Mesendoderm (in vitro differentiated cells): ENCODE measurements around the gene C10orf90.
A peak's percentile ranks its signal among the peaks of the same experiment; 100 is the strongest.

Source experiments
- DNase-seq: peaks from one replicate; pipeline ENCODE4 v3.0.0; 2013
- H2AK5ac ChIP-seq: 2 replicates; pipeline ENCODE4 v1.6.1; 2013; ENCODE audit warnings: low read length, inconsistent platforms
- H2BK120ac ChIP-seq: 2 replicates; pipeline ENCODE4 v1.6.1; 2013; ENCODE audit warnings: low read depth, mild to moderate bottlenecking, low read length, moderate library complexity, mixed read lengths
- H2BK15ac ChIP-seq: replicated peaks from 2 replicates; pipeline ENCODE4 v1.6.1; 2013; ENCODE audit warnings: low read depth, mild to moderate bottlenecking, moderate library complexity
- H2BK5ac ChIP-seq: 2 replicates; pipeline ENCODE4 v1.6.1; 2013; ENCODE audit warnings: low read length, inconsistent platforms
- H3K18ac ChIP-seq: 2 replicates; pipeline ENCODE4 v1.6.1; 2013; ENCODE audit warnings: mild to moderate bottlenecking, low read length, mixed read lengths
- H3K23ac ChIP-seq: one replicate; pipeline ENCODE4 v1.6.1; 2013; ENCODE audit warnings: low read length
- H3K27ac ChIP-seq: 2 replicates; pipeline ENCODE4 v1.5.1; 2013; ENCODE audit warnings: low read depth, mild to moderate bottlenecking, inconsistent platforms, low read length, moderate library complexity
- H3K27me3 ChIP-seq: 2 replicates; pipeline ENCODE4 v1.6.1; 2013; ENCODE audit warnings: low read length, control low read depth, mild to moderate bottlenecking, inconsistent platforms; ENCODE audit not compliant: insufficient read depth, poor library complexity
- H3K36me3 ChIP-seq: 2 replicates; pipeline ENCODE4 v1.6.1; 2013; ENCODE audit warnings: low read length, inconsistent platforms; ENCODE audit not compliant: control insufficient read depth, insufficient read depth
- H3K4ac ChIP-seq: one replicate; pipeline ENCODE4 v1.6.1; 2013; ENCODE audit warnings: low read depth, mild to moderate bottlenecking, low read length, moderate library complexity
- H3K4me1 ChIP-seq: 2 replicates; pipeline ENCODE4 v1.6.1; 2013; ENCODE audit warnings: low read depth, low read length, inconsistent platforms; ENCODE audit not compliant: control insufficient read depth
- H3K4me2 ChIP-seq: 2 replicates; pipeline ENCODE4 v1.6.1; 2013; ENCODE audit warnings: low read length
- H3K4me3 ChIP-seq: 2 replicates; pipeline ENCODE4 v1.5.1; 2013; ENCODE audit warnings: mild to moderate bottlenecking, low read length
- H3K56ac ChIP-seq: one replicate; pipeline ENCODE4 v1.6.1; 2013; ENCODE audit warnings: low read length
- H3K79me1 ChIP-seq: 2 replicates; pipeline ENCODE4 v1.6.1; 2013; ENCODE audit warnings: low read length, inconsistent platforms
- H3K79me2 ChIP-seq: 2 replicates; pipeline ENCODE4 v1.6.1; 2013; ENCODE audit warnings: mild to moderate bottlenecking, low read length; ENCODE audit not compliant: control insufficient read depth, insufficient read depth
- H3K9ac ChIP-seq: 2 replicates; pipeline ENCODE4 v1.6.1; 2013; ENCODE audit warnings: low read length, inconsistent platforms
- H4K5ac ChIP-seq: one replicate; pipeline ENCODE4 v1.6.1; 2013; ENCODE audit warnings: low read length
- H4K8ac ChIP-seq: one replicate; pipeline ENCODE4 v1.6.1; 2013; ENCODE audit warnings: low read depth, mild to moderate bottlenecking, control low read depth, low read length, moderate library complexity
- WGBS: extraction: QIAGEN DNeasy Blood & Tissue Kit; methylation state at CpG from one replicate; pipeline ENCODE4 v1.1.7; 2013; ENCODE audit warnings: low lambda C conversion rate, missing lambda C conversion rate; ENCODE audit not compliant: insufficient coverage; ENCODE audit errors: extremely low coverage; 5-methylcytosine and 5-hydroxymethylcytosine counted together

C10orf90 gene

GRCh38 chr10:126616737-126617136 lies 53.8 kb downstream of the C10orf90 start:
- no peak overlapping the region for H4K8ac ChIP-seq
- no peak overlapping the region for H3K27ac ChIP-seq
- H3K27me3 ChIP-seq = no peaks in the 10 kb centered on the region
- DNase-seq = no peak
- H3K4ac ChIP-seq = no peak overlapping the region
- no peak overlapping the region for H4K5ac ChIP-seq
- H3K79me1 ChIP-seq = no peaks in the 10 kb centered on the region
- H3K79me2 ChIP-seq = no peaks in the 10 kb centered on the region
- no peak overlapping the region for H3K23ac ChIP-seq
- H3K56ac ChIP-seq = no peak overlapping the region
- H3K4me3 ChIP-seq = no peak overlapping the region
- WGBS = no CpG with 5 or more reads among the region's 3 CpGs
- H2BK15ac ChIP-seq = no peak overlapping the region
- H3K9ac ChIP-seq = no peak overlapping the region
- H3K18ac ChIP-seq = no peak overlapping the region
- no peak overlapping the region for H2BK120ac ChIP-seq
- no peak overlapping the region for H3K4me2 ChIP-seq
- no peak overlapping the region for H2AK5ac ChIP-seq
- no peaks in the 10 kb centered on the region for H3K36me3 ChIP-seq
- H3K4me1 ChIP-seq = no peaks in the 10 kb centered on the region
- no peak overlapping the region for H2BK5ac ChIP-seq

GRCh38 chr10:126611303-126611702 lies 59.2 kb downstream of the C10orf90 start:
- Histone ChIP-seq H3K79me1 (no peaks in the 10 kb centered on the region), H3K56ac (no peak overlapping the region), H4K5ac (no peak overlapping the region), H3K27me3 (no peaks in the 10 kb centered on the region), H2BK120ac (no peak overlapping the region), H3K4me2 (no peak overlapping the region), H2BK5ac (no peak overlapping the region), H2AK5ac (no peak overlapping the region), H3K9ac (no peak overlapping the region), H3K23ac (no peak overlapping the region), H3K4me1 (no peaks in the 10 kb centered on the region), H3K36me3 (no peaks in the 10 kb centered on the region), H3K27ac (no peak overlapping the region), H2BK15ac (no peak overlapping the region), H3K4ac (no peak overlapping the region), H3K4me3 (no peak overlapping the region), H3K79me2 (no peaks in the 10 kb centered on the region), H4K8ac (no peak overlapping the region), H3K18ac (no peak overlapping the region)
- DNase-seq = no peak
- WGBS = no CpG with 5 or more reads among the region's 2 CpGs

GRCh38 chr10:126609566-126609965 lies 60.9 kb downstream of the C10orf90 start:
- Histone ChIP-seq H3K79me1 (no peaks in the 10 kb centered on the region), H3K36me3 (no peaks in the 10 kb centered on the region), H3K4ac (no peak overlapping the region), H3K4me2 (no peak overlapping the region), H3K27me3 (no peaks in the 10 kb centered on the region), H3K9ac (no peak overlapping the region), H3K4me1 (no peaks in the 10 kb centered on the region), H3K4me3 (no peak overlapping the region), H3K56ac (no peak overlapping the region), H3K79me2 (no peaks in the 10 kb centered on the region), H4K5ac (no peak overlapping the region), H3K23ac (no peak overlapping the region), H4K8ac (no peak overlapping the region), H2BK120ac (no peak overlapping the region), H2AK5ac (no peak overlapping the region), H2BK15ac (no peak overlapping the region), H3K18ac (no peak overlapping the region), H2BK5ac (no peak overlapping the region), H3K27ac (no peak overlapping the region)
- no CpG with 5 or more reads among the region's 4 CpGs for WGBS
- no peak for DNase-seq

- H3K79me1 ChIP-seq = no peaks in the 10 kb centered on the region
- H2BK5ac ChIP-seq = no peak overlapping the region
- no peak overlapping the region for H3K4ac ChIP-seq
- no peak overlapping the region for H2BK15ac ChIP-seq
- H3K4me2 ChIP-seq = no peak overlapping the region
- H3K4me1 ChIP-seq = no peaks in the 10 kb centered on the region
- WGBS = no CpG with 5 or more reads among the region's 19 CpGs
- H4K8ac ChIP-seq = no peak overlapping the region
- no peaks in the 10 kb centered on the region for H3K36me3 ChIP-seq
- H3K27me3 ChIP-seq = no peaks in the 10 kb centered on the region
- peak overlapping the region; percentile 18 for H3K56ac ChIP-seq
- H3K79me2 ChIP-seq = no peaks in the 10 kb centered on the region
- no peak overlapping the region for H2AK5ac ChIP-seq
- H3K18ac ChIP-seq = no peak overlapping the region
- H2BK120ac ChIP-seq = no peak overlapping the region
- H4K5ac ChIP-seq = no peak overlapping the region
- H3K4me3 ChIP-seq = no peak overlapping the region
- no peak for DNase-seq
- no peak overlapping the region for H3K27ac ChIP-seq
- H3K9ac ChIP-seq = no peak overlapping the region
- H3K23ac ChIP-seq = no peak overlapping the region
These were observed 70.4 kb downstream of the C10orf90 start for GRCh38 chr10:126599949-126600682.

GRCh38 chr10:126598009-126598408 lies 72.5 kb downstream of the C10orf90 start:
- H2BK120ac ChIP-seq = no peak overlapping the region
- H4K5ac ChIP-seq = no peak overlapping the region
- no peak overlapping the region for H3K4me2 ChIP-seq
- peak; percentile 80 for DNase-seq
- no peak overlapping the region for H3K4ac ChIP-seq
- H2BK15ac ChIP-seq = no peak overlapping the region
- no peak overlapping the region for H2AK5ac ChIP-seq
- H3K36me3 ChIP-seq = no peaks in the 10 kb centered on the region
- H3K79me2 ChIP-seq = no peaks in the 10 kb centered on the region
- no peaks in the 10 kb centered on the region for H3K79me1 ChIP-seq
- H3K27ac ChIP-seq = no peak overlapping the region
- H3K18ac ChIP-seq = no peak overlapping the region
- no peak overlapping the region for H4K8ac ChIP-seq
- no peaks in the 10 kb centered on the region for H3K4me1 ChIP-seq
- no CpG with 5 or more reads among the region's 3 CpGs for WGBS
- H3K27me3 ChIP-seq = no peaks in the 10 kb centered on the region
- no peak overlapping the region for H3K56ac ChIP-seq
- no peak overlapping the region for H3K23ac ChIP-seq
- no peak overlapping the region for H3K4me3 ChIP-seq
- no peak overlapping the region for H3K9ac ChIP-seq
- no peak overlapping the region for H2BK5ac ChIP-seq

GRCh38 chr10:126597211-126597610 lies 73.3 kb downstream of the C10orf90 start:
- no peak overlapping the region for H2BK5ac ChIP-seq
- H3K4me2 ChIP-seq = no peak overlapping the region
- WGBS = no CpG with 5 or more reads among the region's 2 CpGs

More at GRCh38 chr10:126597211-126597610, 73.3 kb downstream of the C10orf90 start:
- Histone ChIP-seq H4K8ac (no peak overlapping the region), H3K27me3 (no peaks in the 10 kb centered on the region), H3K9ac (no peak overlapping the region), H3K79me1 (no peaks in the 10 kb centered on the region), H3K4ac (no peak overlapping the region), H3K18ac (no peak overlapping the region), H3K56ac (no peak overlapping the region), H3K23ac (no peak overlapping the region), H2AK5ac (peak overlapping the region; percentile 11), H3K4me1 (no peaks in the 10 kb centered on the region), H2BK120ac (no peak overlapping the region), H3K79me2 (no peaks in the 10 kb centered on the region), H2BK15ac (no peak overlapping the region), H4K5ac (no peak overlapping the region), H3K4me3 (no peak overlapping the region), H3K27ac (no peak overlapping the region), H3K36me3 (no peaks in the 10 kb centered on the region)
- DNase-seq = no peak
